Endothelial cell of umbilical vein (primary cell): Measurements from ENCODE around the gene PCDHGB4.
A peak's percentile ranks its signal among the peaks of the same experiment; 100 is the strongest.

Experiments
- EZH2 ChIP-seq: IDR thresholded peaks from 2 replicates; pipeline ENCODE4 v1.6.1; 2012; ENCODE audit warnings: borderline replicate concordance, low read depth, mild to moderate bottlenecking, moderate library complexity, low read length, inconsistent platforms; ENCODE audit not compliant: severe bottlenecking
- GATA2 ChIP-seq: IDR thresholded peaks from 2 replicates; pipeline ENCODE4 v1.7.0; 2011; ENCODE audit warnings: low read depth, mild to moderate bottlenecking, moderate library complexity, mixed read lengths, low read length; ENCODE audit not compliant: insufficient read length, insufficient read depth
- JUN ChIP-seq: IDR thresholded peaks from 2 replicates; pipeline ENCODE4 v1.6.1; 2011; ENCODE audit warnings: borderline replicate concordance, low read depth; ENCODE audit not compliant: insufficient read length, insufficient read depth
- MYC ChIP-seq: IDR thresholded peaks from one replicate; pipeline ENCODE4 v1.6.1; 2011; ENCODE audit warnings: mild to moderate bottlenecking, low read depth, low read length
- POLR2A ChIP-seq: IDR thresholded peaks from 2 replicates; pipeline ENCODE4 v1.6.1; 2012; ENCODE audit warnings: low read depth, mild to moderate bottlenecking, control low read depth, low read length
- POLR2AphosphoS5 ChIP-seq: IDR thresholded peaks from 2 replicates; pipeline ENCODE4 v1.6.1; 2012; ENCODE audit warnings: low read depth, mild to moderate bottlenecking, control low read depth, low read length, moderate library complexity; ENCODE audit not compliant: insufficient read depth
- TF ChIP-seq, protein P1 (sequence below), 2 donors: IDR thresholded peaks; 1 replicate in 1 of 2; 2 replicates in 1 of 2; pipeline ENCODE4 v1.5.1; 2011; ENCODE audit warnings: low read length in 2 of 2, mild to moderate bottlenecking in 2 of 2, moderate library complexity in 2 of 2, control low read depth in 1 of 2, inconsistent platforms in 1 of 2, low read depth in 1 of 2; ENCODE audit not compliant: insufficient read depth in 1 of 2; ENCODE audit errors: extremely low read depth in 1 of 2
- TF ChIP-seq, protein P2 (sequence below): IDR thresholded peaks from 2 replicates; pipeline ENCODE4 v1.6.1; 2011; ENCODE audit not compliant: insufficient read depth, insufficient read length

DNA sequence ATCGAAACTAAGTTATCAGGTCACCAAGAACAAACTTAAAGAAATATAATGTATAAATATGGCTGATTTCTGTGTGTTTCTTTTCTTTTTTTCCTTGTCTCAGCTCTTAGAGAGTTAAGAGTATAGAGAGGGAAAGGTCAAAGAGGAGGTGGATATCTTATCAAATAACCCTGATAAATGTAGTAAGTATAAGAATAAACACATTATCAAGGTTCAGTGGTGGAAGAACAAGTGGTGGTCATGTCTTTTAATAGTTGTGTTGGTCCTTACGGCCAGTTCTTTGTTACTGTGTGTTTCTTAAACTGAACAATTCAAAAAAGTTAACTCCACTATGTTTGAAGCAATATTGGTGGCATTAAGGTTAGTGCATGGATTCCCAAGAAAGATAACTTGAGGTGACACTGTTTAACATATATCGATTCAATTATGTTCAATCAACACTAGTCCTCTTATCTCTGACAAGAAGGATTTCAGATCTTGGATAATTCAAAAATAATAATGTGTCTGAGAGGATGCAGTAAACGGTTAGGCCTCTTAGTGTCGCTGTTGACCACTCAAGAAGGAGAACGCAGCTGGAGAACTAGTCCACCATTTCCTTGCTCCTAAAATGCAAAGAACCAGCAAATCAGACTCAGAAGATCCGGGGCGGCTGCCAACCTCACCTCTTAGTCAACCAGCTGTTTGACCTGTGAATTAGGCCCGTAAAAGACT lies 44.1 kb upstream of the PCDHGB4 start, which contains the start of gene PCDHGA3:
- TF ChIP-seq POLR2A: no peak
- TF ChIP-seq EZH2: no peak
- TF ChIP-seq, protein P1, sequence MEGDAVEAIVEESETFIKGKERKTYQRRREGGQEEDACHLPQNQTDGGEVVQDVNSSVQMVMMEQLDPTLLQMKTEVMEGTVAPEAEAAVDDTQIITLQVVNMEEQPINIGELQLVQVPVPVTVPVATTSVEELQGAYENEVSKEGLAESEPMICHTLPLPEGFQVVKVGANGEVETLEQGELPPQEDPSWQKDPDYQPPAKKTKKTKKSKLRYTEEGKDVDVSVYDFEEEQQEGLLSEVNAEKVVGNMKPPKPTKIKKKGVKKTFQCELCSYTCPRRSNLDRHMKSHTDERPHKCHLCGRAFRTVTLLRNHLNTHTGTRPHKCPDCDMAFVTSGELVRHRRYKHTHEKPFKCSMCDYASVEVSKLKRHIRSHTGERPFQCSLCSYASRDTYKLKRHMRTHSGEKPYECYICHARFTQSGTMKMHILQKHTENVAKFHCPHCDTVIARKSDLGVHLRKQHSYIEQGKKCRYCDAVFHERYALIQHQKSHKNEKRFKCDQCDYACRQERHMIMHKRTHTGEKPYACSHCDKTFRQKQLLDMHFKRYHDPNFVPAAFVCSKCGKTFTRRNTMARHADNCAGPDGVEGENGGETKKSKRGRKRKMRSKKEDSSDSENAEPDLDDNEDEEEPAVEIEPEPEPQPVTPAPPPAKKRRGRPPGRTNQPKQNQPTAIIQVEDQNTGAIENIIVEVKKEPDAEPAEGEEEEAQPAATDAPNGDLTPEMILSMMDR (IDR thresholded peaks at IDR 0.05; ENCODE audit: extremely low read depth in 1 of 2, insufficient read depth in 1 of 2, low read depth in 1 of 2, low read length in 2 of 2): peak; percentile 29 to 53
- TF ChIP-seq JUN: no peak
- TF ChIP-seq POLR2AphosphoS5: no peak
- TF ChIP-seq, protein P2, sequence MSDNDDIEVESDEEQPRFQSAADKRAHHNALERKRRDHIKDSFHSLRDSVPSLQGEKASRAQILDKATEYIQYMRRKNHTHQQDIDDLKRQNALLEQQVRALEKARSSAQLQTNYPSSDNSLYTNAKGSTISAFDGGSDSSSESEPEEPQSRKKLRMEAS: no peak
- no peak for TF ChIP-seq MYC
- no peak for TF ChIP-seq GATA2
